GM12878 (cell line): ENCODE data around the gene NAV2. TPM values are rescaled to one million over a fixed set of nuclear protein-coding genes. Genes with fewer than 3 reads are reported as not detected.

Experiments
- ATAC-seq: fragments of 200-7000 bp; cut with Tn5 transposase; 3 replicates; pipeline ENCODE4 v1.9.1; 2020; ENCODE audit warnings: mild to moderate bottlenecking, moderate library complexity
- BruUV-seq: library from RNA; stranded (reverse); fragments of 400-500 nt; replicated peaks from 2 replicates; lab custom pipeline; 2021; lab: Mats Ljungman, UMichigan
- CTCF ChIA-PET: fragments of 300-600 bp; sonication (Branson Sonifier 250); formaldehyde crosslinking; extraction: SDS; loops from one replicate; lab custom pipeline; 2021; ENCODE audit warnings: inconsistent platforms; lab: Yijun Ruan, JAX
- POLR2A ChIA-PET: fragments of 350-600 bp; formaldehyde crosslinking; extraction: SDS; loops from one replicate; lab custom pipeline; 2021; ENCODE audit warnings: inconsistent platforms; lab: Charles Lee
- RAD21 ChIA-PET: fragments of 300-600 bp; sonication (Branson Sonifier 250); formaldehyde crosslinking; loops from one replicate; lab custom pipeline; 2023; ENCODE audit warnings: antibody characterized with exemption; ENCODE audit not compliant: unreplicated experiment; lab: Charles Lee
- SMC1A ChIA-PET: fragments of 300-600 bp; sonication (Branson Sonifier 250); formaldehyde crosslinking; loops from one replicate; lab custom pipeline; 2023; ENCODE audit not compliant: unreplicated experiment, uncharacterized antibody; lab: Charles Lee
- DNase-seq: peaks from one replicate; pipeline ENCODE4 v3.0.0-alpha.2; 2011; ENCODE audit warnings: low read depth, low spot score
- FAIRE-seq: peaks from 3 replicates; lab custom pipeline; 2011; peaks lifted over from hg19 to GRCh38; lab: Jason Lieb, UNC
- H2AFZ ChIP-seq: 2 replicates; pipeline ENCODE4 v1.6.0; 2011; ENCODE audit warnings: low read depth, low read length, control low read depth; ENCODE audit not compliant: control insufficient read depth
- H3K27ac ChIP-seq: 2 replicates; pipeline ENCODE4 v1.5.1; 2011; ENCODE audit warnings: control low read depth; ENCODE audit not compliant: control insufficient read depth, insufficient read depth
- H3K27me3 ChIP-seq, 2 experiments: replicated peaks in 1 of 2; 2 replicates each; pipeline versions ENCODE4 v1.6.0 to v1.6.1; 2011; ENCODE audit warnings: low read length in 1 of 2; ENCODE audit not compliant: control insufficient read depth in 2 of 2, insufficient read depth in 2 of 2
- H3K36me3 ChIP-seq, 2 experiments: 2 replicates each; pipeline ENCODE4 v1.5.1; 2011; ENCODE audit warnings: low read length in 1 of 2; ENCODE audit not compliant: control insufficient read depth in 2 of 2, insufficient read depth in 2 of 2
- H3K4me1 ChIP-seq: 2 replicates; pipeline ENCODE4 v1.6.1; 2011; ENCODE audit warnings: mild to moderate bottlenecking, low read length, moderate library complexity, mixed read lengths; ENCODE audit not compliant: control insufficient read depth, insufficient read depth
- H3K4me2 ChIP-seq: 2 replicates; pipeline ENCODE4 v1.6.0; 2011; ENCODE audit warnings: control low read depth; ENCODE audit not compliant: control insufficient read depth, insufficient read depth
- H3K4me3 ChIP-seq: fragments of 200-600 bp; sonication (generic); 2 replicates; pipeline ENCODE4 v1.5.1; 2016
- H3K79me2 ChIP-seq: 2 replicates; pipeline ENCODE4 v1.6.0; 2011; ENCODE audit warnings: low read length; ENCODE audit not compliant: control insufficient read depth, insufficient read depth
- H3K9ac ChIP-seq: 2 replicates; pipeline ENCODE4 v1.8.0; 2011; ENCODE audit warnings: low read length, control low read depth, mixed read lengths; ENCODE audit not compliant: control insufficient read depth, insufficient read depth
- H3K9me3 ChIP-seq: replicated peaks from 3 replicates; pipeline ENCODE4 v1.5.1; 2011; ENCODE audit warnings: mild to moderate bottlenecking, low read length; ENCODE audit not compliant: control insufficient read depth, insufficient read depth
- H4K20me1 ChIP-seq: 2 replicates; pipeline ENCODE4 v1.6.0; 2011; ENCODE audit not compliant: control insufficient read depth, insufficient read depth
- CBX3 ChIP-seq: fragments of 200-600 bp; sonication (generic); IDR thresholded peaks from 2 replicates; pipeline ENCODE4 v1.6.1; 2016; ENCODE audit warnings: low read depth, borderline replicate concordance
- CBX5 ChIP-seq: sonication (generic); IDR thresholded peaks from 2 replicates; pipeline ENCODE4 v1.6.1; 2016; ENCODE audit warnings: low read depth, moderate library complexity, mild to moderate bottlenecking, inconsistent platforms
- CHD2 ChIP-seq: IDR thresholded peaks from 2 replicates; pipeline ENCODE4 v1.6.1; 2011; ENCODE audit warnings: low read depth, low read length, improper control_type of control experiment, borderline replicate concordance
- NBN ChIP-seq: fragments of 450-650 bp; IDR thresholded peaks from 2 replicates; pipeline ENCODE4 v1.6.1; 2016
- NFYB ChIP-seq: IDR thresholded peaks from 2 replicates; pipeline ENCODE4 v1.6.1; 2011; ENCODE audit warnings: low read depth, mild to moderate bottlenecking, low read length, improper control_type of control experiment, moderate library complexity; ENCODE audit not compliant: insufficient read depth
- POU2F2 ChIP-seq: IDR thresholded peaks from 3 replicates; pipeline ENCODE4 v1.6.1; 2011; ENCODE audit warnings: low read depth, mild to moderate bottlenecking, low read length, borderline replicate concordance
- RAD21 ChIP-seq: IDR thresholded peaks from 2 replicates; pipeline ENCODE4 v1.6.1; 2011; ENCODE audit warnings: mild to moderate bottlenecking, low read depth, low read length, moderate library complexity; ENCODE audit not compliant: insufficient read depth
- RELA ChIP-seq: fragments of 450-650 bp; IDR thresholded peaks from 2 replicates; pipeline ENCODE4 v1.8.0; 2014; ENCODE audit warnings: borderline replicate concordance; ENCODE audit not compliant: partially characterized antibody
- RFX5 ChIP-seq: IDR thresholded peaks from 2 replicates; pipeline ENCODE4 v1.6.1; 2011; ENCODE audit warnings: low read depth, low read length, improper control_type of control experiment
- SREBF2 ChIP-seq: IDR thresholded peaks from 2 replicates; pipeline ENCODE4 v1.6.1; 2012; ENCODE audit warnings: mild to moderate bottlenecking, low read length
- SRF ChIP-seq, 2 experiments: IDR thresholded peaks; 2 replicates each; pipeline ENCODE4 v1.6.1; 2011; ENCODE audit warnings: low read depth in 2 of 2, low read length in 2 of 2, mild to moderate bottlenecking in 1 of 2, moderate library complexity in 1 of 2
- STAT3 ChIP-seq: IDR thresholded peaks from 2 replicates; pipeline ENCODE4 v1.6.1; 2011; ENCODE audit warnings: low read depth, low read length, improper control_type of control experiment
- SUPT20H ChIP-seq: IDR thresholded peaks from 2 replicates; pipeline ENCODE4 v1.6.1; 2011; ENCODE audit warnings: low read depth, mild to moderate bottlenecking, low read length, moderate library complexity, borderline replicate concordance; ENCODE audit not compliant: control insufficient read depth
- WGBS: methylation state at CpG from one replicate; pipeline ENCODE4 v1.1.6; 2016; ENCODE audit warnings: low lambda C conversion rate; ENCODE audit not compliant: insufficient replicate concordance, insufficient coverage; ENCODE audit errors: missing lambda C conversion rate; 5-methylcytosine and 5-hydroxymethylcytosine counted together
- in situ Hi-C: fragments of 300-500 bp; cut with MboI; formaldehyde crosslinking; loops from 9 replicates; pipeline ENCODE4 v1.14.3; 2018; ENCODE audit warnings: mixed read lengths
- intact Hi-C: fragments of 100-400 bp; cut with micrococcal nuclease; formaldehyde crosslinking; loops from one replicate; pipeline ENCODE4 v1.14.2; 2022; ENCODE audit not compliant: unreplicated experiment
- polyA plus RNA-seq, 11 experiments: library from polyadenylated mRNA; depleted of rRNA in 4 of 11; unstranded in 6 of 11; stranded (reverse) in 5 of 11; fragments of >200 nt; fragmentation: Nextera tagmentation in 4 of 11; fragmentation: Illumina TruSeq in 1 of 11; extraction: Ambion mirVana in 4 of 11; extraction: Trizol in 1 of 11; gene quantifications; 1 replicate in 1 of 11; 2 replicates in 10 of 11; pipeline versions ENCODE4 v1.2.1 to v1.2.3, GENCODE V29; 2011 to 2016; ENCODE audit warnings: inconsistent platforms in 2 of 11, missing spikeins in 2 of 11, low read depth in 1 of 11
- total RNA-seq, 4 experiments: library from RNA; depleted of rRNA in 3 of 4; stranded (reverse); fragments of >200 nt in 3 of 4; fragmentation: Illumina TruSeq in 1 of 4; extraction: Trizol in 1 of 4; gene quantifications; 2 replicates each; pipeline versions ENCODE4 v1.2.1 to v1.2.3, GENCODE V29; 2013 to 2021
- TF ChIP-seq, protein P1 (sequence below): fragments of 450-650 bp; formaldehyde crosslinking; IDR thresholded peaks from 2 replicates; pipeline ENCODE4 v1.4.0; 2022; ENCODE audit warnings: mild to moderate bottlenecking, moderate library complexity

Gene NAV2
- total and polyA plus RNA-seq, 10 of the 15 experiments (the other 5 are each of a cell fraction or from before 2014, with no cell fraction given): 0.35 to 6.1 (median 1.1) TPM

DNA sequence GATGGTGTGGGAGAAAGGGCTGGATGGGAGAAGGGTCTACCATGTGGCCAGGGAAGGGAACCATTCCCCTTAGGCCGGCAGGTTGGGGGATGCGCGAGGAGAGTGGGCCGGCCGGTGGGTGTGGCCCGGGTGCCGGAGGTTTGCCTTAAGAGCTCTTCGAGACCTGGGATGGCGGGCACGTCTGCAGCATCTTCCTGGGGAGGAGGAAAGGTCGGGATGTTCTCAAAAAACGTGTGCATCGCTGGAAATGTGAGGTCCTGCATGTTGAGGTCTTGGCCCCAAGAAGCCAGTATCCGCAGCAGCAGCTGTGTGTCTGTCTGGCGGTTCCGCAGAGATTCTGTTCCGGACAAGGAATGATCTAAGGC lies 1.4 kb downstream of the NAV2 start (continued):
- no peak for TF ChIP-seq RAD21
- no peak for TF ChIP-seq CBX3
- TF ChIP-seq CHD2: no peak
- no peak for TF ChIP-seq RFX5
- no peak for TF ChIP-seq SRF (IDR thresholded peaks at IDR 0.05; ENCODE audit: low read depth in 2 of 2, low read length in 2 of 2)
- no peak for TF ChIP-seq RELA
- no peak for TF ChIP-seq SUPT20H

DNA sequence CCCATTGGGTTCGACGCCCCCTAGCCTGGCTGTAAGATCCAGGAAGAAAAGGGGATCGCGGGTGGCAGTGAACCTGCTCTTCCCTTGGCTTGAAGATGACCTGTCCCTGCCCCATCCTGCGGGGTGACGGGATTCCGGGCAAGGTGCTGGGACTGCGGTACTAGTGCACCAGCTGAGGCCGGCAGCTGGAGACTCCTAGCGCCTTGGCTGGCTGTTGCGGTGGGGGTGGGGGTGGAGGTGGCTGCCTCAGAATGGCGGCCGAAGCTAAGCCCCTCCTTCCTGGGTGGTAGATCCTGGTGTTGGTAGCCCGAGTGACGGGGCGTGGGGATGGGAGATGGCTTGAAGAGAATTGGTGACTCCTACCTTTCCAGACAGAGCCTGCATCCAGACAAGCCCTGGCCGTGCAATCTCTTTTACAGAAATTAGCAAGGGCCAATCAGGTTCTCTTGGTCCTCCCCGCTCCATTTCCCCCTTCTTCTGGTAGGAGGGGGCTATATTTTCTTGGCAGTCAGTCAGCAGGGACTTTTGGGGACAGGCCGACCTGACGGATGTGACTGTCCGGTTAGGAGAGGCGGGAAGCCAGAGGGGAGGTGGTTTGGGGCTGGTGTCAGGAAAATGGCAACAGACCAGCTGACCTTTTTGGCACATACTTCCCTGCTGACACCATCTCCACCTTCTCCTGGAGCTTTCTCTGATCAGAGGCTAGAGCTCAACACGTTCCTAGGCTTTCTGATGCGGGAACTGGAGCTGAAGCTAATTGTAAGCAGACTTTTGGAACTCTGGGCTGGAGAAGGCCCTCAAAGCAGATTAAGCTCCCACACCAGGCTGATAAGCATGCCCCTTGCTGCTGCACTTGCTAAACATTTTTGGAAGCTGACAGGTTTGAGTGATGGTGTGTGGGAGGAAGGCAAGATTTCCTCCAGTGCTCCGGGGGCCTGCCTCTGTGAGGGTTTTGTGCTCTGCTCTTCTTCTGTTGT lies 2.0 kb downstream of the NAV2 start:
- FAIRE-seq (no peak), ATAC-seq (no peak), DNase-seq (no peak)
- TF ChIP-seq CBX5: no peak
- TF ChIP-seq POU2F2: no peak
- TF ChIP-seq NBN: no peak
- TF ChIP-seq SRF (IDR thresholded peaks at IDR 0.05; ENCODE audit: low read depth in 2 of 2, low read length in 2 of 2): no peak
- TF ChIP-seq SREBF2: no peak
- TF ChIP-seq, protein P1, sequence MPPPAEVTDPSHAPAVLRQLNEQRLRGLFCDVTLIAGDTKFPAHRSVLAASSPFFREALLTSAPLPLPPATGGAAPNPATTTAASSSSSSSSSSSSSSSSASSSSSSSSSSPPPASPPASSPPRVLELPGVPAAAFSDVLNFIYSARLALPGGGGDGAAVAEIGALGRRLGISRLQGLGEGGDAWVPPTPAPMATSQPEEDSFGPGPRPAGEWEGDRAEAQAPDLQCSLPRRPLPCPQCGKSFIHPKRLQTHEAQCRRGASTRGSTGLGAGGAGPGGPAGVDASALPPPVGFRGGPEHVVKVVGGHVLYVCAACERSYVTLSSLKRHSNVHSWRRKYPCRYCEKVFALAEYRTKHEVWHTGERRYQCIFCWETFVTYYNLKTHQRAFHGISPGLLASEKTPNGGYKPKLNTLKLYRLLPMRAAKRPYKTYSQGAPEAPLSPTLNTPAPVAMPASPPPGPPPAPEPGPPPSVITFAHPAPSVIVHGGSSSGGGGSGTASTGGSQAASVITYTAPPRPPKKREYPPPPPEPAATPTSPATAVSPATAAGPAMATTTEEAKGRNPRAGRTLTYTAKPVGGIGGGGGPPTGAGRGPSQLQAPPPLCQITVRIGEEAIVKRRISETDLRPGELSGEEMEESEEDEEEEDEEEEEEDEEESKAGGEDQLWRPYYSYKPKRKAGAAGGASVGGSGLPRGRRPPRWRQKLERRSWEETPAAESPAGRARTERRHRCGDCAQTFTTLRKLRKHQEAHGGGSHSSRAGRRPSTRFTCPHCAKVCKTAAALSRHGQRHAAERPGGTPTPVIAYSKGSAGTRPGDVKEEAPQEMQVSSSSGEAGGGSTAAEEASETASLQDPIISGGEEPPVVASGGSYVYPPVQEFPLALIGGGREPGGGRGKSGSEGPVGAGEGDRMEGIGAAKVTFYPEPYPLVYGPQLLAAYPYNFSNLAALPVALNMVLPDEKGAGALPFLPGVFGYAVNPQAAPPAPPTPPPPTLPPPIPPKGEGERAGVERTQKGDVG (CRISPR knock-in tag): no peak
- TF ChIP-seq NFYB: peak; percentile 56
- no peak for TF ChIP-seq STAT3
- Histone ChIP-seq H3K9me3 (no peaks in the 10 kb centered on the region), H4K20me1 (no peaks in the 10 kb centered on the region), H3K79me2 (no peaks in the 10 kb centered on the region), H3K4me2 (no peak overlapping the region), H2AFZ (no peak overlapping the region), H3K36me3 (no peaks in the 10 kb centered on the region), H3K9ac (no peak overlapping the region), H3K4me1 (peaks cover 13% of the 10 kb centered on the region), H3K27ac (no peak overlapping the region), H3K4me3 (no peak overlapping the region), H3K27me3 (peaks cover 14 to 40% of the 10 kb centered on the region in 2 experiments)
- no TSS peak for BruUV-seq
- in situ Hi-C loops: no loop called here
- WGBS: 47% methylated on average over 25 of the region's 25 CpGs
- SMC1A ChIA-PET: no interaction called here
- CTCF ChIA-PET: interaction anchor here (0.7 kb wide), 1 partner anchor 537 kb away, joined by 3 read pairs; no protein-coding TSS in a partner anchor
- intact Hi-C loops: no loop called here
- RAD21 ChIA-PET: no interaction called here
- POLR2A ChIA-PET: no interaction called here
